IMR-90 (cell line): ENCODE results near the gene CLEC17A. TPM values are rescaled to one million over a fixed set of nuclear protein-coding genes. Genes with fewer than 3 reads are reported as not detected.

Source experiments
- ATAC-seq: fragments of 200-7000 bp; cut with Tn5 transposase; 2 replicates; pipeline ENCODE4 v1.9.1; 2020; ENCODE audit warnings: low read depth, mild to moderate bottlenecking, moderate library complexity
- BruUV-seq: library from RNA; stranded (reverse); fragments of 400-500 nt; replicated peaks from 2 replicates; lab custom pipeline; 2021; lab: Mats Ljungman, UMichigan
- CTCF ChIA-PET: fragments of 300-600 bp; formaldehyde crosslinking; extraction: SDS; loops from one replicate; lab custom pipeline; 2021; ENCODE audit warnings: antibody characterized with exemption; lab: Yijun Ruan, JAX
- POLR2A ChIA-PET: fragments of 300-600 bp; sonication (Branson Sonifier 250); formaldehyde crosslinking; loops from one replicate; lab custom pipeline; 2022; ENCODE audit warnings: antibody characterized with exemption; ENCODE audit not compliant: unreplicated experiment; lab: Charles Lee
- DNase-seq: peaks from one replicate; pipeline ENCODE4 v3.0.0; 2013
- H2AFZ ChIP-seq: replicated peaks from 2 replicates; pipeline ENCODE3; 2013; ENCODE audit warnings: low read length, mild to moderate bottlenecking; ENCODE audit not compliant: poor library complexity
- H2AK5ac ChIP-seq: 2 replicates; pipeline ENCODE4 v1.6.1; 2013; ENCODE audit warnings: low read depth, low read length, inconsistent platforms
- H2AK9ac ChIP-seq: replicated peaks from 2 replicates; pipeline ENCODE3; 2013; ENCODE audit warnings: mild to moderate bottlenecking, low read depth, low read length, moderate library complexity; ENCODE audit not compliant: poor library complexity
- H2BK120ac ChIP-seq: 2 replicates; pipeline ENCODE4 v1.6.1; 2013; ENCODE audit warnings: low read depth, low read length, inconsistent platforms
- H2BK15ac ChIP-seq: 3 replicates; pipeline ENCODE4 v1.6.1; 2013; ENCODE audit warnings: low read depth, low read length, inconsistent platforms
- H2BK20ac ChIP-seq: 2 replicates; pipeline ENCODE4 v1.6.1; 2013; ENCODE audit warnings: low read depth, mild to moderate bottlenecking, inconsistent platforms, low read length, moderate library complexity
- H2BK5ac ChIP-seq: 2 replicates; pipeline ENCODE4 v1.6.1; 2013; ENCODE audit warnings: mild to moderate bottlenecking, low read depth, low read length, inconsistent platforms; ENCODE audit not compliant: poor library complexity, severe bottlenecking
- H3K14ac ChIP-seq: replicated peaks from 2 replicates; pipeline ENCODE4 v1.6.1; 2013; ENCODE audit warnings: low read depth, low read length, inconsistent platforms
- H3K18ac ChIP-seq: 2 replicates; pipeline ENCODE4 v1.6.1; 2013; ENCODE audit warnings: low read depth, low read length, control low read depth
- H3K23ac ChIP-seq: 2 replicates; pipeline ENCODE4 v1.6.1; 2013; ENCODE audit warnings: low read depth, low read length, inconsistent platforms
- H3K27ac ChIP-seq: 2 replicates; pipeline ENCODE4 v1.5.1; 2013; ENCODE audit warnings: mild to moderate bottlenecking, control low read depth, low read length; ENCODE audit not compliant: insufficient read depth
- H3K27me3 ChIP-seq: 2 replicates; pipeline ENCODE4 v1.6.1; 2013; ENCODE audit warnings: low read length; ENCODE audit not compliant: control insufficient read depth, insufficient read depth
- H3K36me3 ChIP-seq: 2 replicates; pipeline ENCODE4 v1.6.1; 2013; ENCODE audit warnings: low read length, mixed read lengths; ENCODE audit not compliant: control insufficient read depth, insufficient read depth
- H3K4ac ChIP-seq: 2 replicates; pipeline ENCODE4 v1.6.1; 2013; ENCODE audit warnings: low read depth, low read length, inconsistent platforms
- H3K4me1 ChIP-seq: 2 replicates; pipeline ENCODE4 v1.6.1; 2013; ENCODE audit warnings: low read length, mixed read lengths; ENCODE audit not compliant: control insufficient read depth, insufficient read depth
- H3K4me2 ChIP-seq: 2 replicates; pipeline ENCODE4 v1.6.1; 2013; ENCODE audit warnings: low read depth, mild to moderate bottlenecking, control low read depth, low read length, moderate library complexity
- H3K4me3 ChIP-seq: 2 replicates; pipeline ENCODE4 v1.5.1; 2013; ENCODE audit warnings: low read depth, mild to moderate bottlenecking, control low read depth, low read length, moderate library complexity; ENCODE audit not compliant: insufficient read depth
- H3K56ac ChIP-seq: 2 replicates; pipeline ENCODE4 v1.6.1; 2013; ENCODE audit warnings: low read length, inconsistent platforms; ENCODE audit not compliant: insufficient read depth; ENCODE audit errors: extremely low read depth
- H3K79me1 ChIP-seq, 2 experiments: 2 replicates each; pipeline ENCODE4 v1.6.1; 2013; ENCODE audit warnings: low read length in 2 of 2, inconsistent platforms in 1 of 2, low read depth in 1 of 2
- H3K9ac ChIP-seq: 2 replicates; pipeline ENCODE4 v1.6.1; 2013; ENCODE audit warnings: low read depth, low read length, control low read depth
- H3K9me1 ChIP-seq: 2 replicates; pipeline ENCODE4 v1.6.1; 2013; ENCODE audit warnings: low read length, inconsistent platforms; ENCODE audit not compliant: insufficient read depth
- H3K9me3 ChIP-seq: 2 replicates; pipeline ENCODE4 v1.6.1; 2013; ENCODE audit warnings: low read length; ENCODE audit not compliant: control insufficient read depth, insufficient read depth
- H4K20me1 ChIP-seq: 2 replicates; pipeline ENCODE4 v1.6.1; 2013; ENCODE audit warnings: low read length, inconsistent platforms; ENCODE audit not compliant: insufficient read depth
- H4K5ac ChIP-seq: 2 replicates; pipeline ENCODE4 v1.6.1; 2013; ENCODE audit warnings: mild to moderate bottlenecking, low read depth, low read length, control low read depth
- H4K8ac ChIP-seq, 2 experiments: 2 replicates each; pipeline ENCODE4 v1.6.1; 2013; ENCODE audit warnings: low read depth in 2 of 2, low read length in 2 of 2, control low read depth in 1 of 2, inconsistent platforms in 1 of 2
- H4K91ac ChIP-seq: 2 replicates; pipeline ENCODE4 v1.6.1; 2013; ENCODE audit warnings: low read depth, low read length, inconsistent platforms; ENCODE audit not compliant: insufficient read depth
- BHLHE40 ChIP-seq: fragments of 150-350 bp; IDR thresholded peaks from 2 replicates; pipeline ENCODE4 v1.6.1; 2016; ENCODE audit warnings: mild to moderate bottlenecking, low read depth, low read length
- CEBPB ChIP-seq: IDR thresholded peaks from 2 replicates; pipeline ENCODE4 v1.6.1; 2012; ENCODE audit warnings: low read depth, low read length, improper control_type of control experiment
- CHD1 ChIP-seq: IDR thresholded peaks from 2 replicates; pipeline ENCODE4 v1.6.1; 2012; ENCODE audit warnings: low read depth, low read length, improper control_type of control experiment
- CTCF ChIP-seq: conservative IDR thresholded peaks from 2 replicates; pipeline ENCODE4 v1.5.1; 2012; ENCODE audit warnings: mild to moderate bottlenecking, low read depth, low read length, improper control_type of control experiment
- FOS ChIP-seq: fragments of 150-350 bp; IDR thresholded peaks from 2 replicates; pipeline ENCODE4 v1.6.1; 2016; ENCODE audit warnings: low read depth, low read length
- MAFK ChIP-seq: IDR thresholded peaks from 2 replicates; pipeline ENCODE4 v1.6.1; 2012; ENCODE audit warnings: low read depth, low read length, improper control_type of control experiment
- NFE2L2 ChIP-seq: fragments of 150-350 bp; IDR thresholded peaks from 2 replicates; pipeline ENCODE4 v1.6.1; 2016; ENCODE audit warnings: low read depth, mild to moderate bottlenecking, low read length
- POLR2A ChIP-seq: IDR thresholded peaks from 2 replicates; pipeline ENCODE4 v1.6.1; 2012; ENCODE audit warnings: mild to moderate bottlenecking, low read depth, low read length
- RAD21 ChIP-seq: IDR thresholded peaks from 2 replicates; pipeline ENCODE4 v1.6.1; 2012; ENCODE audit warnings: low read length, improper control_type of control experiment
- RCOR1 ChIP-seq: IDR thresholded peaks from 2 replicates; pipeline ENCODE4 v1.6.1; 2012; ENCODE audit warnings: mild to moderate bottlenecking, low read length, improper control_type of control experiment; ENCODE audit not compliant: insufficient replicate concordance
- RFX5 ChIP-seq: IDR thresholded peaks from 2 replicates; pipeline ENCODE4 v1.8.0; 2012; ENCODE audit warnings: low read depth, mild to moderate bottlenecking, low read length, moderate library complexity
- USF2 ChIP-seq: fragments of 150-350 bp; IDR thresholded peaks from 2 replicates; pipeline ENCODE4 v1.6.1; 2017; ENCODE audit warnings: mild to moderate bottlenecking, antibody characterized with exemption, low read length, low read depth
- WGBS, 2 experiments: methylation state at CpG; one replicate each; pipeline versions ENCODE4 v1.1.5 to v1.1.7; 2013; ENCODE audit warnings: missing lambda C conversion rate in 2 of 2; ENCODE audit not compliant: insufficient read length in 1 of 2; ENCODE audit errors: extremely low coverage in 2 of 2; 5-methylcytosine and 5-hydroxymethylcytosine counted together
- dilution Hi-C: fragments of 300-500 bp; cut with HindIII; formaldehyde crosslinking; loops from one replicate; pipeline ENCODE4 v1.14.3; 2018; ENCODE audit warnings: low sequenced_read_pairs; ENCODE audit not compliant: unreplicated experiment
- in situ Hi-C: fragments of 300-500 bp; cut with MboI; formaldehyde crosslinking; loops from 3 replicates; pipeline ENCODE4 v1.14.3; 2019; ENCODE audit warnings: low sequenced_read_pairs, inconsistent platforms, mixed read lengths
- intact Hi-C: fragments of 100-400 bp; cut with micrococcal nuclease; formaldehyde crosslinking; loops from 2 replicates; pipeline ENCODE4 v1.10.0; 2022
- polyA plus RNA-seq, 3 experiments: library from polyadenylated mRNA; depleted of rRNA; stranded (reverse); fragments of >200 nt; gene quantifications; 2 replicates each; pipeline ENCODE4 v1.2.3, GENCODE V29; 2012; ENCODE audit warnings: low replicate concordance in 1 of 3
- total RNA-seq: library from RNA; depleted of rRNA; stranded (reverse); fragments of >200 nt; gene quantifications from 2 replicates; pipeline ENCODE4 v1.2.3, GENCODE V29; 2012

Gene CLEC17A
- total and polyA plus RNA-seq, 2 of the 4 experiments (the other 2 are of a cell fraction), result 0.05 TPM; not detected in 1

GRCh38 chr19:14615623-14616022 is 32.7 kb downstream of the CLEC17A start:
- Histone ChIP-seq H3K4ac (no peak overlapping the region), H3K9ac (no peak overlapping the region), H3K4me2 (no peak overlapping the region), H3K18ac (no peak overlapping the region), H3K9me3 (peaks cover 3% of the 10 kb centered on the region; the same call in 1 of the 2 replicates), H2AK5ac (no peak overlapping the region), H4K91ac (no peak overlapping the region), H4K8ac (no peak overlapping the region), H2BK120ac (no peak overlapping the region), H2AFZ (no peak overlapping the region), H2BK15ac (no peak overlapping the region), H3K36me3 (no peaks in the 10 kb centered on the region), H3K56ac (no peak overlapping the region), H3K4me3 (no peak overlapping the region), H3K27me3 (no peaks in the 10 kb centered on the region), H4K5ac (no peak overlapping the region), H3K23ac (no peak overlapping the region), H2AK9ac (no peak overlapping the region), H3K14ac (no peak overlapping the region), H3K9me1 (no peaks in the 10 kb centered on the region), H4K20me1 (no peaks in the 10 kb centered on the region), H3K27ac (no peak overlapping the region), H3K79me1 (no peaks in the 10 kb centered on the region), H2BK5ac (no peak overlapping the region), H2BK20ac (no peak overlapping the region), H3K4me1 (no peaks in the 10 kb centered on the region)
- in situ Hi-C loops, result no loop called here
- ChIA-PET POLR2A (no interaction called here), CTCF (no interaction called here)
- intact Hi-C loops, result no loop called here
- TF ChIP-seq BHLHE40 (no peak), USF2 (no peak), NFE2L2 (no peak), POLR2A (no peak), RAD21 (no peak), MAFK (no peak), CHD1 (no peak), CEBPB (no peak), RCOR1 (no peak), RFX5 (no peak), CTCF (no peak), FOS (no peak)
- dilution Hi-C loops, result no loop called here
- no TSS peak for BruUV-seq
- no peak for ATAC-seq
- no peak for DNase-seq
- 60% methylated on average over 3 of the region's 8 CpGs; no CpG with 5 or more reads in 1 of the 2 experiments for WGBS, 2 experiments
